ENCODE measurements around the gene NPPC.
A peak's percentile ranks its signal among the peaks of the same experiment; 100 is the strongest.

NPPC gene

DNA sequence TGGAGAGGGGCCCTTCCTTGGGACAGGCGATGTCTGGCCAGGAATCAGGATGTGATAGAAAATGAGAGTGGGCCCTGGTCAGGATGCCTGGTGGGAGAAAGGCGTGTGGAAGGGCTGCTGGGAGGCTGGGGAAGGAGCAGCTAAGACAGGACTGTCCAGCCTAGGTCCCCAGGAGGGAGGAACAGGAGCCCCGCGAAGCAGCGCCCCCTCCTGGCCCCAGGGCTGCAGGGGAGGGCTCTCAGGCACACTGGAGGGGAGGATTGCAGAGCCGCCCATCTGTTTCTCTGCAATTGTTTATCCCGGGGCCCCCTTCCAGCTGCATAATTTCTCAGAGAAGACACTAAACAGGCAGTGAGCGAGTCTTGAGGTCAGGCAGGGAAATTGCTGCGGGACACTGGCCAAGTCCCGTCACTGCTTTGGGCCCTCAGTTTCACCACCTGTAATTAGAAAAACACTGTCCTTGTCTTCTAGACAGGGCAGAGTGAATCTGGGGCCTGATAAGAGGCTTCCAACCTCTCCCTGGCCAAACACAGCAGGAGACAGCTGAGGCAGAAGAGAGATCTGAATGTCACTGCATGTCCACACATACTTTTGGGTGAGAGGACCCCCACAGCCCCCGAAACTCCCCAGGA lies 3.9 kb upstream of the NPPC start:
- H3K27me3 Mint-ChIP-seq: peaks cover 26% of the 10 kb centered on the region
- peaks cover 9% of the 10 kb centered on the region for H3K4me1 Mint-ChIP-seq (ENCODE audit: low read depth)
- H3K9me3 Mint-ChIP-seq: no peaks in the 10 kb centered on the region

GRCh38 chr2:231928901-231929725 lies 2.9 kb upstream of the NPPC start:
- Mint-ChIP-seq H3K4me1 (ENCODE audit: low read depth) (peaks cover 9% of the 10 kb centered on the region), H3K27ac (no peak overlapping the region), H3K27me3 (peaks cover 36% of the 10 kb centered on the region), H3K4me3 (no peak overlapping the region), H3K9me3 (no peaks in the 10 kb centered on the region), H3K36me3 (ENCODE audit: low read depth) (no peaks in the 10 kb centered on the region)

More for the DNA sequence above, 3.9 kb upstream of the NPPC start:
- H3K36me3 Mint-ChIP-seq (ENCODE audit: low read depth): no peaks in the 10 kb centered on the region
- no peak overlapping the region for H3K27ac Mint-ChIP-seq
- H3K4me3 Mint-ChIP-seq: no peak overlapping the region

DNA sequence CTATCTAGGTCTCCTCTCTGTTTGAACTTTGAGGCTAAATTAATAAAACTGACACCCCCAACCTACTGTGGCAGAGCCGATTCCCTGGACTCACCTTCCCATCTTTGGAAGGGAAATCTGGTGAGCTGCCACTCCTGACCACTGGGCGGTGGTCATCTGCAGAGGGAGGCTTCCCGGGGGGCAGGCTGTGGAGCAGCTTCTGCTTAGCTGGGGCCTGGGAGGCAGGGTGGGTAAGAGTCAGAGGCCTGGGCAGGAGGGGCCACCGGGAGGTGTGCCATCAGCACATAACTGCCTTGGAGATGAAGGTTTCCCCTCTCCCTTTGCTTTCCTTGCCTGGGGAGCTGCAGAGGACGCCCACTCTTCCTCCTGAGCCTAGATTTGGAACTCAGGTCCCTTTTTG lies 2.3 kb upstream of the NPPC start:
- H3K27ac Mint-ChIP-seq: no peak overlapping the region
- H3K9me3 Mint-ChIP-seq: no peaks in the 10 kb centered on the region
- H3K4me1 Mint-ChIP-seq (ENCODE audit: low read depth): peaks cover 9% of the 10 kb centered on the region
- no peak overlapping the region for H3K4me3 Mint-ChIP-seq
- H3K36me3 Mint-ChIP-seq (ENCODE audit: low read depth): no peaks in the 10 kb centered on the region
- H3K27me3 Mint-ChIP-seq: peaks cover 42% of the 10 kb centered on the region

- no peaks in the 10 kb centered on the region for H3K9me3 Mint-ChIP-seq
- no peaks in the 10 kb centered on the region for H3K36me3 Mint-ChIP-seq (ENCODE audit: low read depth)
- peaks cover 43% of the 10 kb centered on the region for H3K27me3 Mint-ChIP-seq
These were observed 1.3 kb upstream of the NPPC start for GRCh38 chr2:231927566-231927890.

GRCh38 chr2:231926761-231927565 lies 767 bp upstream of the NPPC start:
- H3K27me3 Mint-ChIP-seq: peaks cover 43% of the 10 kb centered on the region
- peaks cover 9% of the 10 kb centered on the region for H3K4me1 Mint-ChIP-seq (ENCODE audit: low read depth)
- H3K9me3 Mint-ChIP-seq: no peaks in the 10 kb centered on the region
- H3K4me3 Mint-ChIP-seq: peak overlapping the region; percentile 67
- H3K27ac Mint-ChIP-seq: no peak overlapping the region
- H3K36me3 Mint-ChIP-seq (ENCODE audit: low read depth): no peaks in the 10 kb centered on the region

More at GRCh38 chr2:231927566-231927890, 1.3 kb upstream of the NPPC start:
- H3K4me1 Mint-ChIP-seq (ENCODE audit: low read depth): peaks cover 9% of the 10 kb centered on the region
- no peak overlapping the region for H3K27ac Mint-ChIP-seq
- no peak overlapping the region for H3K4me3 Mint-ChIP-seq

DNA sequence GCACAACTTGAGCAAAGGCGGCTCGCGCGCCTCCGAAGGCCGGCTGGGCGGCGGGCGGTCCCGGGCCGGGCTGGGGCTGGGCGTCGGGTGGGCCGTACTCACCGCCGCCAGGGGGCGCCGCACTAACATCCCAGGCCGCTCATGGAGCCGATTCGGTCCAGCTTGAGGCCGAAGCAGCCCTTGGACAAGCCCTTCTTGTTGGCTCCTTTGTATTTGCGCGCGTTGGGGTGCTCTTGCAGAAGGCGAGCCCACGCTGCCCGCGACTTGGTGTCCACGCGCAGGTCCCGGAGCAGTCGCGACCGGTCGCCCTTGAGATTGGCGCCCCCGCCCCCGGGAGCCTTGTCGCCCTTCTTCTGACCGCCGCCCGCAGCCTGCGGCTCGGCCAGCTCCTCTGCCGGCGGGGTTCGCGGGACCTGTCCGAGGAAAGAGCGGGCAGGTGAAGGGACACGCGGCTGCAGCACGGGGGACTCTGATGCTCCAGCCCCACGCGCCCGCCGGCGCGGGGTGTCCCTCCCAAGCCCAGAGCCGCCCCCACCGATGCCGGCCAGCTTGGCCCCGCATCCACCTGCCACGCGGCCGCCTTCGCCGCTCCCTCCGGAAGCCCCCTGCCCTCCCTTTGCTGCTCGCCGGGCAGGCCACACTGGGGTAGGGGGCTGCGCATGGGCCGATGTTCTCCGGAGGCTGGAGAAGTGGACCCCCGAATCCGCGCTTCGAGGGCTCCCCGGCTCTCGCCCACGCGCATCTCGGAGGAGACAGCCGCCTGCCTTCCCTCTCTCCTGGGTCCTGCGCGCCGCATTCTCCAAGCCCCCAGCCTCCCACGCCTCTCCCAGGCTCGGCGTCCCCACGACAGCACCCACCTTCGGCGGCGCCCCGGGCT lies 655 bp downstream of the NPPC start:
- no peak overlapping the region for H3K27ac Mint-ChIP-seq
- H3K9me3 Mint-ChIP-seq: no peaks in the 10 kb centered on the region
- no peaks in the 10 kb centered on the region for H3K36me3 Mint-ChIP-seq (ENCODE audit: low read depth)
- H3K4me1 Mint-ChIP-seq (ENCODE audit: low read depth): peaks cover 9% of the 10 kb centered on the region
- peaks cover 43% of the 10 kb centered on the region for H3K27me3 Mint-ChIP-seq
- peak overlapping the region; percentile 67 for H3K4me3 Mint-ChIP-seq

GRCh38 chr2:231924889-231925275 lies 1.3 kb downstream of the NPPC start:
- peaks cover 43% of the 10 kb centered on the region for H3K27me3 Mint-ChIP-seq

DNA sequence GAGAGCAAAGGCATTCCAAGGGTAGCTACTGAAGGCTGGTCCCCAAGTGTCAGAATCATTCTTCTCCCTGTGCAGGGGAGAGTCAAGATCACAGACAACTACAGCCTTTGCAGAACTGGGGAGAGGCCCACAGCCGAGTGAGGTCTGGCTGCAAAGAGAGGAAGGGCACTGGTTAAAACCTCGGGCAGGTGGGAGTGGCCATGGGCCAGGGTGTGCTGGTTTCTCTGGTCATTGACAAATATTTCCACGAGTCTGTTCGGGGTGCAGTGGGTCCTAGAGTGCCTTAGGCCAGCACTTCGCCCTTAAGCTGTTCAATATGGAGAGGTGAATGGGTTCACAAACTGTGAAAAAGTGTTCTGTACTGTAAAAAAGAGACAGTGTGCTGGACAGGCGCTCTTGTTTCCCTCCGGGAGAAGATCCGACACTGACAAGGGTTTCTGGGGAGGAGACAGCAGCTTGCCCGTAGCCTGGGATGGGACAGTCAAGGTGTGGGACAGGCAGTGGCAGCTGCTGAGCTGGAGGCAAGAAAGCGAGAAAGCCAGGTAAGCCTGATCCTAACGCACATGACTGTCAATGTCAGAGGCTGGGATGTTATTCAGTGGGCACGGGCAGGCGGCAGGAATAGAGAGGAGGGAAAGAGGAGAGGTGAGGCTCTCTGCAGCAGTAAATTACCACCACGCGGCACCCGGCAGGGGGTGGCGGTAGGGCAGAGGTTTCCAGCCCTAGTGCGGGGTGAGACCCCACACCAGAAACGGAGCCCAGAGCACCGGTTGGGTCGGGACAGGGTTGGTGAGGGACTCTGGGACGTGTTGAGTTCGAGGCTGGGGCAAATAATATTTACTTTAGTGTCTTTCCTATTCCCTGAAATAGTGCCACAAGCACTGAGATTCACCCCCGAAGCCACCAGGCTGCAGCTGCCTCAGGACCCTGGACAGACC lies 2.0 kb downstream of the NPPC start:
- no peaks in the 10 kb centered on the region for H3K9me3 Mint-ChIP-seq
- H3K4me1 Mint-ChIP-seq (ENCODE audit: low read depth): peaks cover 9% of the 10 kb centered on the region
- H3K4me3 Mint-ChIP-seq: peak overlapping the region; percentile 13
- H3K36me3 Mint-ChIP-seq (ENCODE audit: low read depth): no peaks in the 10 kb centered on the region
- no peak overlapping the region for H3K27ac Mint-ChIP-seq
- H3K27me3 Mint-ChIP-seq: peaks cover 43% of the 10 kb centered on the region

More at GRCh38 chr2:231924889-231925275, 1.3 kb downstream of the NPPC start:
- Mint-ChIP-seq H3K36me3 (ENCODE audit: low read depth) (no peaks in the 10 kb centered on the region), H3K9me3 (no peaks in the 10 kb centered on the region), H3K4me3 (peak overlapping the region; percentile 13), H3K4me1 (ENCODE audit: low read depth) (peaks cover 9% of the 10 kb centered on the region), H3K27ac (no peak overlapping the region)

- no peaks in the 10 kb centered on the region for H3K9me3 Mint-ChIP-seq
- peaks cover 32% of the 10 kb centered on the region for H3K27me3 Mint-ChIP-seq
- H3K27ac Mint-ChIP-seq: no peak overlapping the region
- H3K4me1 Mint-ChIP-seq (ENCODE audit: low read depth): peaks cover 9% of the 10 kb centered on the region
- no peaks in the 10 kb centered on the region for H3K36me3 Mint-ChIP-seq (ENCODE audit: low read depth)
- no peak overlapping the region for H3K4me3 Mint-ChIP-seq
These were observed 3.2 kb downstream of the NPPC start for GRCh38 chr2:231923010-231923344.

- Mint-ChIP-seq H3K4me3 (no peak overlapping the region), H3K27me3 (peaks cover 27% of the 10 kb centered on the region), H3K9me3 (no peaks in the 10 kb centered on the region), H3K27ac (no peak overlapping the region), H3K4me1 (ENCODE audit: low read depth) (peaks cover 9% of the 10 kb centered on the region), H3K36me3 (ENCODE audit: low read depth) (no peaks in the 10 kb centered on the region)
These were observed 3.7 kb downstream of the NPPC start for GRCh38 chr2:231922311-231923009.

DNA sequence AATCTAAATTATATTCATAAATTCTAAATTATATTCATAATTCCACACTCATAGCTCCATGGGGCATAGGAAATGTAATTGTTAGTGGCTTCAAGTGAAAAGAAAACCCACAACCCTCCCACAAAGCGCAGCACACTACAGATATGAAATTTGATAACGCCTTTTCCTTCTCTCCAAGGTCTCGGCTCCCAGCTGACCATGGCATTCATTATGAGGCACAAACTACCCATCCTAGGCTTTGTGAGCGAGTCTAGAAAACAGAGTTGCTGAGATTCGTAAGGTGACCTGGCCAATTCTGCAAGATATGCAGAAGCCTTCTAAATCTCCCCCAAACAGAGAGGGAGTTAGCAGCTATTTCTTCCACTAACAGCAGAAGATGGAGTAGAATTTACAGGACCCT lies 5.4 kb downstream of the NPPC start:
- H3K9me3 Mint-ChIP-seq: no peaks in the 10 kb centered on the region
- no peak overlapping the region for H3K4me3 Mint-ChIP-seq
- no peak overlapping the region for H3K27ac Mint-ChIP-seq
- peaks cover 16% of the 10 kb centered on the region for H3K27me3 Mint-ChIP-seq
- H3K36me3 Mint-ChIP-seq (ENCODE audit: low read depth): no peaks in the 10 kb centered on the region
- H3K4me1 Mint-ChIP-seq (ENCODE audit: low read depth): no peaks in the 10 kb centered on the region

- Mint-ChIP-seq H3K4me3 (no peak overlapping the region), H3K27ac (no peak overlapping the region), H3K4me1 (ENCODE audit: low read depth) (no peaks in the 10 kb centered on the region), H3K36me3 (ENCODE audit: low read depth) (no peaks in the 10 kb centered on the region), H3K27me3 (peaks cover 16% of the 10 kb centered on the region), H3K9me3 (no peaks in the 10 kb centered on the region)
These were observed 5.8 kb downstream of the NPPC start for GRCh38 chr2:231920366-231920765.

GRCh38 chr2:231919341-231920035 lies 6.7 kb downstream of the NPPC start:
- Mint-ChIP-seq H3K9me3 (no peaks in the 10 kb centered on the region), H3K4me3 (no peak overlapping the region), H3K4me1 (ENCODE audit: low read depth) (no peaks in the 10 kb centered on the region), H3K27ac (no peak overlapping the region), H3K27me3 (peaks cover 11% of the 10 kb centered on the region), H3K36me3 (ENCODE audit: low read depth) (no peaks in the 10 kb centered on the region)
